Measurements from ENCODE around the gene WRAP73.
A peak's percentile ranks its signal among the peaks of the same experiment; 100 is the strongest.

Gene WRAP73

GRCh38 chr1:3649342-3650247 lies at the start of gene WRAP73:
WRAP73 (minus strand) TSS chr1:3650103; CDS start chr1:3649999, 104 bp downstream.
- DNase-seq: peak; percentile 72

GRCh38 chr1:3699596-3699995 lies 49.7 kb upstream of the WRAP73 start:
- DNase-seq: no peak

- no peak for DNase-seq
Observed at GRCh38 chr1:3698660-3699408, 48.9 kb upstream of the WRAP73 start.

- DNase-seq: peak; percentile 70
Observed at GRCh38 chr1:3697810-3698209, 47.9 kb upstream of the WRAP73 start.

- no peak for DNase-seq
Observed at GRCh38 chr1:3697104-3697503, 47.2 kb upstream of the WRAP73 start.

GRCh38 chr1:3696689-3697088 lies 46.8 kb upstream of the WRAP73 start:
- no peak for DNase-seq

DNA sequence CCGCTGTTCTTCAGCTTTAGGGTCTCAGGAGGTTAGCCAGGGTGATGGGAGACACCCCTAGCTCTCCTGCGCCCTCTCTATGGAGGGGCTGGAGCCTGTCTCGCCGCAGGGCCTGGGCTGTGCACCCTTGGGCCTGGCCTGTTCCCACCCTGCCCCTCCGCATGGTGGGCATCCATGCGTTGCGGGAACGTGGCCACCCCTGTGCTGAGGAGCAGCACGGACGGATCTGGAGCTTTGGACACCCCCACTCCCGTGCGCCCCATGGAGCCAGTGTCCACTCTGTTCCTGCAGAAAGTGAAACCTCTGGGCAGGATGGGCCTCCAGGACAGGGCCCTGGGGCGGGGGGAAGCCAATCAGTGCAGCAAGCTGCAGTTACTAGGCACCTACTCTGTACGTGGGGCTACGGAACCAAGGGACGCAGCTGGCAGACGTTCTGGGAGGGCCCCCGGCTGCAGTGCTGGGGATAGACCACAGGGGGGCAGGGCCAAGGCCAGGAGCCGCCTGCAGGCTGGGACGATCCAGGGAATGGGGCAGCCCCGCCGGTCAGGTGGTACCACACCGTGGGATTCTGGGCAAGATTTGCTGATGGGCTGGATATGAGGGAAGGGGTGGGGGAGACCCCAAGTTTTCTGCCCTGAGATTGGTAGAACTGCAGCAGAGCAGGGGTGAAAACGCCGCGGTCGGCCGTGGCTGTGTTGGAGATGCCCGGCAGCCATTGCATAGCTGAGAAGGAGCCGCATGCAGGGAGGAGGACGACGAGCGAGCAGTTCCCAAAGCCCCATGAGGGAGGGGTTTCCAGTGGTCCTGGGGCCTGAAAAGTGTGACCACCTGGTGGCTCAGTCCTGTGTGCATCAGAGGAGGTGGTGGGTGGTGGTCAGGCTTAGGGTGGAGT lies 45.7 kb upstream of the WRAP73 start:
- no peak for DNase-seq

DNA sequence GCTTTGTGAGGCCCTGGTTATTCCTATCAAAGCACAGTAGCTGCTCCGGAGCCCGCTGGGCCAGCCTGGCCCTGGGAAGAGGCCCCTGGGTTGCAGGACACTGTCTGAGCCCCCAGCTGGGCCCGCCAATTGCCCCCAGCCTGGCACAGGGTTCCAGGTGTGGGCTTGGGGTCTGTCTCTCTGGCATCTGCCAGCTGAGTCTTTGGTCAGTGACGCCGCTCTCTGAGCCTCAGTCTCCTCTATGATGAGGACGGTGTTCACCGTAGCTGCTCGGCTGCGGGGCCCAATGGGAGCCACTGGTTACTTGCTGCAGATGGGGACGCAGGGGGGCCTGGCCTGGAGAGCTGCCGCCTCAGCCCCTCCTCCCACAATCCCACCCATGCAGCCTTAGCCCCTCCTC lies 43.4 kb upstream of the WRAP73 start:
- no peak for DNase-seq

DNA sequence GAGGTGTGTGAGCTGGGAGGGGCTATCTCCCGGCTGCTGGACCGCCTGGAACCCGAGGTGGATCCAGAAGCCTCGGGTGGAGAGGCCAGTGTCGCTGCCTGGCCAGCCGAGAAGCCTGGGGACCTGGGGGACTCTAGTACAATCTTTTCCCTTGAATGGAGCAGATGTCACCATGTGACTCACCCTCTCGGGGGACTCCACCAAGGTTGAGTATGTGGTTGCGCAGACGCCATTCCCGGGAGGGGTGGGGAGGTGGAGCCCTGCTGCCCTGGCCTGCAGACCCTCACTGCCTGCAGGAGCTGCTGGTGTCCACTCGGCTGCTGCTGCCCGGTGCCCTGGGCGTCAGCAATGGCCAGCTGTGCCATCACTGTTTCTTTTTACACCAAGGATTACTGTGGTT lies 42.7 kb upstream of the WRAP73 start:
- no peak for DNase-seq

DNA sequence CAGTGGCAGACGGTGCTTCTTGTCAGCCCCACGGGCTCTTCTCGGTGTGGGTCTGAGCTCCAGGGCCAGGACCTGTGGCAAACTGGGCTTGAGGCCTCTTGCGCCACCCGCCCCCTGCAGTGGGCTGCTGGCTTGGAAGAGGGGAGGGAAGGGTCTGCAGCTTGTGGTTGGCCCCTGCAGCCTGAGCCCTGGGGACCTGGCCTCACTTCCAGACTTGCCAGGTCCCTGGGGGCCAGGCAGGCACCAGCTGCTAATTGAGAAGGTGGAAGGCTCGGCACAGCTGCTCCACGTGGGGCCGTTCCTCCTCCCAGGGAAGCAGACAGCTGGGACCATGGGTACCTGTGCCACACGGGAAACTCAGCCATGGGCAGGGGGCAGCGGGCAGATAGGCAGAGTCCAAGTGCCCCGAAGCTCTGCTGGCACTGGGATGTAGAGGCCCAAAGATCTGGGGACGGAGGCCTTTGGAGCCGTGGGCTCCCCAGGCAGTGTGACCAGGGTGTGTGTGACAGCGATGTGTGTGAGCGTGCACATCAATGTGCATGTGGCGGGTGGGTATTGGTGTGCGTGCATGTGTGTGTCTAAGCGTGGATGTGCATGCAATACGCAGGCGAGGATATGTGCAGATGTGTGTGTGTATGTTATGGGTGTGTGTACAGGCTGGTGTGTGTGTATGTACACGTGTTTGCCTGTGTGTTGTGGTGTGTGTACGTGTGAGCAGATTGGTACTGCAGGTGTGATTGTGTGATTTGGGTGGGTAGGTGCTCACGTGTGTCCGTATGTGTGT lies 41.7 kb upstream of the WRAP73 start:
- no peak for DNase-seq

- no peak for DNase-seq
Observed at GRCh38 chr1:3690282-3691065, 40.6 kb upstream of the WRAP73 start.

GRCh38 chr1:3689138-3689750 lies 39.3 kb upstream of the WRAP73 start:
- DNase-seq: no peak

- no peak for DNase-seq
Observed at GRCh38 chr1:3688356-3689137, 38.6 kb upstream of the WRAP73 start.

- DNase-seq: no peak
Observed at GRCh38 chr1:3687504-3687903, 37.6 kb upstream of the WRAP73 start.

GRCh38 chr1:3685906-3686305 lies 36.0 kb upstream of the WRAP73 start:
- DNase-seq: no peak

GRCh38 chr1:3685222-3685621 lies 35.3 kb upstream of the WRAP73 start:
- no peak for DNase-seq

DNA sequence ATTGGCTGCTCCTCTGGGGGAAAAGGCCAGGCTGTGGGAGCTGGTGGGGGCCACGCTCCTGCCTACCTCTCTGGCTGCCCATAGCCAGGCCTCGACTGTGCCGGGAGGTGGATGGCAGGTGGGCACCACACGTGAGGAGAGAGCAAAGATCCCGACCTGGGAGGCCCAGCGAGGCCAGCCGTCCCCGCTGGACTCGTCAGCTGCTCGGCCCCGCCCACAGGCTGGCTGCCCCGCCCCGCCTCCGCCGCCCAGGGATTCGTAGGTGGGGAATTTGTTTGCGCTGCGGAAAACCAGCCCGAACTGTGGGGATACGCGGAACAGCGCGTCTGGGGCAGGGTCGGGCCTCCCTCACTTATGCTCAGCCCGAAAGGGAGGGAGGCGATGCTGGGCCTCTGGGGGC lies 34.1 kb upstream of the WRAP73 start:
- no peak for DNase-seq

GRCh38 chr1:3683197-3683596 lies 33.3 kb upstream of the WRAP73 start:
- no peak for DNase-seq

DNA sequence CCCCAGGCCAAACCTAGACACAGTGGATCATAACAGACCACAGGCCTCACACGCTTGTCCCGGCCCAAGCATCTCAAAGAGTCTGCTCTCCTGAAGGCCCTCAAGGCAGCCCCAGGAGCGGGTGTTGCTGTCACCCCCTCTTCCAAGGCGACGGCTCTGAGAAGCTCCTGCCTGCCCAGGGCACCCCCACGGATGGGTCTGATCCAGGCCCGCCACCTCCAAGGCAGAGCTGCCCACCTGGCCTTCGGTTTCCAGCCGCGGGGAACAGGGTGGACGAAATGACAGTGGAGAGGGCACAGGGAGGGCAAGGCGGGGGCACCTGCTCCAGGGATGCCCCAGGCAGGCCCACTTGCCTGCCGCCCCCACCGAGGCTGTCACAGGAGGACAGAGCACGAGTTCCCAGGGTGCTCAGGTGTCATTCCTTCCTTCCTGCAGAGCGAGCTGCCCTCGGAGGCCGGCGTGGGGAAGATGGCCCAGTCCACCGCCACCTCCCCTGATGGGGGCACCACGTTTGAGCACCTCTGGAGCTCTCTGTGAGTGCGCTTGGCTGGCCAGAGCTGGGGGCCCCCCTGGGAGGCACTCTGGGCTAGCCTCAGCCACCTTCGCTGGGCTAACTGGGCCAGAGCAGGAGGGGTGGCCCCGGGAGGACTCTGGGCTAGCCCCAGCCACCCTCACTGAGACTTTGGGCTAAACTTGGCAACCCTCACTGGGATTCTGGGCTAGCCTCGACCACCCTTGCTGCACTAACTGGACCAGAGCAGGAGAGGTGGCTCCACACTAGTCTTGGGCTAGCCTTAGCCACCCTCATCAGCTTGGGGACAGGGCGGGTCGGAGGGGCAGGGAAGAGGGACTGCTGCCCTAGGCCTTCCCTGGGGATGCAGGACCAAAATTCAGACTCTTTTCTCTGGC lies 32.2 kb upstream of the WRAP73 start:
- no peak for DNase-seq

Data from NCI-H748 treated with DMSO at 0.1 percent for 48 hours (cell line).